CD4-positive, alpha-beta T cell treated with Interleukin-15 for 4 hours (primary cell): ENCODE measurements around the gene RFC1.
"Not testable (repeated sequence)": the region's sequence is repeated elsewhere in the genome, so short reads cannot be mapped to it uniquely, and the experiment has no call there.

ENCODE experiments used
- DNase-seq: peaks from one replicate; pipeline ENCODE4 v3.0.0-alpha.2; 2020; ENCODE audit warnings: low spot score

RFC1 gene

GRCh38 chr4:39365830-39366771, at the start of gene RFC1:
TSS of gene RFC1 (minus strand) at chr4:39366362. CDS start at chr4:39366241, 121 bp downstream.
- DNase-seq, result peak; percentile 90

- no peak for DNase-seq
These were observed 49.6 kb upstream of the RFC1 start for GRCh38 chr4:39415678-39416283.

GRCh38 chr4:39411561-39411960, 45.4 kb upstream of the RFC1 start:
- DNase-seq, result not testable (repeated sequence)

GRCh38 chr4:39410415-39410814, 44.3 kb upstream of the RFC1 start:
- DNase-seq, result no peak

GRCh38 chr4:39407584-39407885, 41.4 kb upstream of the RFC1 start:
- DNase-seq, result no peak

- no peak for DNase-seq
These were observed 40.8 kb upstream of the RFC1 start, which contains the start of gene KLB for GRCh38 chr4:39406763-39407583. TSS of gene KLB (plus strand) at chr4:39406930. CDS start at chr4:39406950, 20 bp downstream.

GRCh38 chr4:39401640-39402039, 35.5 kb upstream of the RFC1 start:
- not testable (repeated sequence) for DNase-seq

GRCh38 chr4:39394706-39395105, 28.5 kb upstream of the RFC1 start:
- DNase-seq, result no peak

- DNase-seq, result no peak
These were observed 24.4 kb upstream of the RFC1 start for GRCh38 chr4:39390603-39391002.

GRCh38 chr4:39384563-39384962, 18.4 kb upstream of the RFC1 start:
- no peak for DNase-seq

- DNase-seq, result no peak
These were observed 17.5 kb upstream of the RFC1 start for GRCh38 chr4:39383690-39384089.

- DNase-seq, result no peak
These were observed 9.3 kb upstream of the RFC1 start for GRCh38 chr4:39375478-39375877.

- DNase-seq, result not testable (repeated sequence)
These were observed 5.0 kb upstream of the RFC1 start for GRCh38 chr4:39371209-39371608.

- no peak for DNase-seq
These were observed 3.1 kb upstream of the RFC1 start for GRCh38 chr4:39369301-39369700.

GRCh38 chr4:39367166-39367565, 1.0 kb upstream of the RFC1 start:
- no peak for DNase-seq

GRCh38 chr4:39365360-39365759, 802 bp downstream of the RFC1 start:
- no peak for DNase-seq

- DNase-seq, result no peak
These were observed 2.3 kb downstream of the RFC1 start for GRCh38 chr4:39363773-39364393.

GRCh38 chr4:39362827-39363226, 3.3 kb downstream of the RFC1 start:
- DNase-seq, result no peak

GRCh38 chr4:39360611-39361010, 5.6 kb downstream of the RFC1 start:
- not testable (repeated sequence) for DNase-seq

GRCh38 chr4:39357002-39357401, 9.2 kb downstream of the RFC1 start:
- peak; percentile 16 for DNase-seq

GRCh38 chr4:39354254-39354552, 12.0 kb downstream of the RFC1 start:
- no peak for DNase-seq
